ENCODE data around the gene FAT4. TPM values are rescaled to one million over a fixed set of nuclear protein-coding genes. Genes with fewer than 3 reads are reported as not detected.

The FAT4 gene
- total and polyA plus RNA-seq, 2 of the 8 experiments (the other 6 are each of a cell fraction or from before 2014, with no cell fraction given) = 1.3 to 5.3 TPM

DNA sequence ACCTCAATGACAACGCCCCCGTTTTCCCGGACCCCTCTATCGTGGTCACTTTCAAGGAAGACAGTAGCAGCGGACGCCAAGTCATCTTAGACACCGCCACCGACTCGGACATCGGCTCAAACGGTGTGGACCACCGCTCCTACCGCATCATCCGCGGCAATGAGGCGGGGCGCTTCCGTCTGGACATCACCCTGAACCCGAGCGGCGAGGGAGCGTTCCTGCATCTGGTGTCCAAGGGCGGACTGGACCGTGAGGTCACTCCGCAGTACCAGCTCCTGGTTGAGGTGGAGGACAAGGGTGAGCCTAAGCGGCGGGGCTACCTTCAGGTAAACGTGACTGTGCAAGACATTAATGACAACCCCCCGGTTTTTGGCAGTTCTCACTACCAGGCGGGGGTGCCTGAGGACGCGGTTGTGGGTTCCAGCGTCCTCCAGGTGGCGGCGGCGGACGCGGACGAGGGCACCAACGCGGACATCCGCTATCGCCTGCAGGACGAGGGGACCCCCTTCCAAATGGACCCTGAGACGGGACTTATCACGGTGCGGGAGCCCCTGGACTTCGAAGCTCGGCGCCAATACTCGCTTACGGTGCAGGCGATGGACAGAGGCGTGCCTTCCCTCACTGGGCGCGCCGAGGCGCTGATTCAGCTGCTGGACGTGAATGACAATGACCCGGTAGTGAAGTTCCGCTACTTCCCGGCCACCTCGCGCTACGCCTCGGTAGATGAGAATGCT is 2.2 kb downstream of the FAT4 start:
- DNase-seq (ENCODE audit: low read depth in 1 of 2, low spot score in 2 of 2) (peak in 1 of 2 experiments; percentile 76), FAIRE-seq (no peak)
- H2BK5ac ChIP-seq (ENCODE audit: low read depth, low read length) = no peak overlapping the region; the same call in 1 of the 2 replicates
- H3K4me2 ChIP-seq (ENCODE audit: insufficient read depth in 1 of 2, low read depth in 2 of 2, low read length in 2 of 2) = peak overlapping the region; percentile 98 to 100
- no peaks in the 10 kb centered on the region for H3K36me3 ChIP-seq (ENCODE audit: control insufficient read depth in 2 of 4, insufficient read depth in 4 of 4, low read length in 3 of 4)
- H3K27ac ChIP-seq (ENCODE audit: low read depth, low read length) = no peak overlapping the region
- H4K5ac ChIP-seq (ENCODE audit: insufficient read length, low read depth, low read length) = no peak overlapping the region
- no peaks in the 10 kb centered on the region; the same call in 1 of the 2 replicates for H3K79me1 ChIP-seq (ENCODE audit: low read depth, low read length)
- CTCF ChIA-PET (ENCODE audit: partially characterized antibody) = interaction anchor here (0.9 to 4.8 kb wide), 17 partner anchors 9 to 665 kb away, joined by 3 to 29 read pairs (median 3); no protein-coding TSS in a partner anchor
- no peak overlapping the region; the same call in 1 of the 2 replicates for H2BK12ac ChIP-seq (ENCODE audit: low read depth, low read length)
- peaks cover 8 to 35% (median 28%) of the 10 kb centered on the region in 4 experiments for H3K27me3 ChIP-seq (replicated peaks in 1 of 4; ENCODE audit: control insufficient read depth in 3 of 4, extremely low read depth in 1 of 4, insufficient read depth in 3 of 4, low read length in 3 of 4)
- WGBS, 2 experiments (ENCODE audit: extremely low coverage in 1 of 2, insufficient coverage in 1 of 2, insufficient read length in 1 of 2, insufficient replicate concordance in 2 of 2, low coverage in 1 of 2, low lambda C conversion rate in 2 of 2, missing lambda C conversion rate in 1 of 2) = 2% methylated on average over 65 of the region's 66 CpGs; no CpG with 5 or more reads in 1 of the 2 experiments
- no peak overlapping the region for H3K18ac ChIP-seq (ENCODE audit: extremely low read depth, low read length)
- no peak overlapping the region for H3K4ac ChIP-seq (replicated peaks; ENCODE audit: insufficient read length, low read depth, low read length)
- peaks cover 5 to 17% (median 7%) of the 10 kb centered on the region in 4 experiments; a peak in 6 of 7 replicates for H3K4me1 ChIP-seq (replicated peaks in 1 of 4; ENCODE audit: control insufficient read depth in 3 of 4, insufficient read depth in 4 of 4, low read length in 3 of 4)
- H4K8ac ChIP-seq (ENCODE audit: extremely low read depth, insufficient read depth, low read length) = peak overlapping the region; percentile 66; the same call in 1 of the 2 replicates
- no peak overlapping the region; the same call in 1 of the 2 replicates for H2BK20ac ChIP-seq (ENCODE audit: low read length)
- POLR2A ChIA-PET (ENCODE audit: partially characterized antibody) = no interaction called here
- no peak overlapping the region for H2BK120ac ChIP-seq (replicated peaks; ENCODE audit: low read depth, low read length)
- no peaks in the 10 kb centered on the region for H3K79me2 ChIP-seq (ENCODE audit: control insufficient read depth in 1 of 2, insufficient read depth in 2 of 2, low read length in 2 of 2)
- no peak overlapping the region for H3K23ac ChIP-seq (ENCODE audit: insufficient read length)
- H3K23me2 ChIP-seq (ENCODE audit: low read depth, low read length) = peaks cover 24% of the 10 kb centered on the region
- H3K4me3 ChIP-seq (ENCODE audit: extremely low read depth in 1 of 4, insufficient read depth in 2 of 4, low read depth in 3 of 4, low read length in 4 of 4) = peak overlapping the region; percentile 48 to 96 (median 78)
- H3K14ac ChIP-seq (ENCODE audit: insufficient read length) = no peak overlapping the region
- H3K56ac ChIP-seq (replicated peaks; ENCODE audit: insufficient read length, low read depth, low read length) = no peak overlapping the region
- H4K91ac ChIP-seq (replicated peaks; ENCODE audit: insufficient read length, low read length) = no peak overlapping the region
- H2AK5ac ChIP-seq (ENCODE audit: low read depth, low read length) = no peak overlapping the region
- H2BK15ac ChIP-seq (ENCODE audit: low read length) = peak overlapping the region; percentile 33; the same call in 1 of the 2 replicates
- peaks cover 3 to 8% of the 10 kb centered on the region in 2 experiments for H4K20me1 ChIP-seq (replicated peaks in 1 of 2; ENCODE audit: control insufficient read depth in 1 of 2, insufficient read depth in 2 of 2, low read length in 2 of 2)
- H2AFZ ChIP-seq (ENCODE audit: low read length) = peak overlapping the region; percentile 86; the same call in 1 of the 2 replicates
- no peak overlapping the region; a peak in 1 of 7 replicates for H3K9ac ChIP-seq (replicated peaks in 1 of 4; ENCODE audit: extremely low read depth in 1 of 4, low read depth in 3 of 4, low read length in 3 of 4)
- H3K9me3 ChIP-seq (ENCODE audit: insufficient read depth in 2 of 2, low read depth in 1 of 2, low read length in 1 of 2) = no peaks in the 10 kb centered on the region
- TF ChIP-seq, protein P1, sequence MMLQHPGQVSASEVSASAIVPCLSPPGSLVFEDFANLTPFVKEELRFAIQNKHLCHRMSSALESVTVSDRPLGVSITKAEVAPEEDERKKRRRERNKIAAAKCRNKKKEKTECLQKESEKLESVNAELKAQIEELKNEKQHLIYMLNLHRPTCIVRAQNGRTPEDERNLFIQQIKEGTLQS (IDR thresholded peaks at IDR 0.05; ENCODE audit: insufficient read depth, low read depth, low read length) = no peak
- TF ChIP-seq TAF7 (optimal IDR thresholded peaks at IDR 0.05; ENCODE audit: borderline replicate concordance, low read depth, low read length) = no peak
- TF ChIP-seq EGR1 (IDR thresholded peaks at IDR 0.05; ENCODE audit: borderline replicate concordance, low read depth, low read length) = no peak
- no peak for TF ChIP-seq SP1 (IDR thresholded peaks at IDR 0.05; ENCODE audit: low read depth, low read length)
- no peak for TF ChIP-seq GTF2F1 (IDR thresholded peaks at IDR 0.05; ENCODE audit: borderline replicate concordance, low read depth, low read length)
- TF ChIP-seq EP300 (IDR thresholded peaks at IDR 0.05; ENCODE audit: borderline replicate concordance in 1 of 2, low read depth in 2 of 2, low read length in 2 of 2) = no peak
- no peak for TF ChIP-seq SIRT6 (IDR thresholded peaks at IDR 0.05; ENCODE audit: low read length)
- no peak for TF ChIP-seq RFX5 (IDR thresholded peaks at IDR 0.05; ENCODE audit: borderline replicate concordance, low read depth, low read length)
- TF ChIP-seq, protein P2, sequence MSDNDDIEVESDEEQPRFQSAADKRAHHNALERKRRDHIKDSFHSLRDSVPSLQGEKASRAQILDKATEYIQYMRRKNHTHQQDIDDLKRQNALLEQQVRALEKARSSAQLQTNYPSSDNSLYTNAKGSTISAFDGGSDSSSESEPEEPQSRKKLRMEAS (IDR thresholded peaks at IDR 0.05) = peak; percentile 52
- peak; percentile 52; the same call in 1 of the 2 replicates for TF ChIP-seq SUZ12 (IDR thresholded peaks at IDR 0.05; ENCODE audit: low read length)
- TF ChIP-seq POLR2AphosphoS5 (IDR thresholded peaks at IDR 0.05; ENCODE audit: low read depth, low read length) = no peak
